H1 (cell line): ENCODE measurements around the gene PTH1R. TPM values are rescaled to one million over a fixed set of nuclear protein-coding genes. Genes with fewer than 3 reads are reported as not detected.

Experiments
- CTCF ChIA-PET: fragments of 300-600 bp; sonication (Branson Sonifier 250); formaldehyde crosslinking; loops from one replicate; lab custom pipeline; 2021; ENCODE audit not compliant: partially characterized antibody; lab: Charles Lee
- POLR2A ChIA-PET: fragments of 300-600 bp; sonication (Branson Sonifier 250); formaldehyde crosslinking; loops from one replicate; lab custom pipeline; 2021; ENCODE audit warnings: inconsistent platforms; ENCODE audit not compliant: partially characterized antibody; lab: Charles Lee
- DNase-seq, 2 experiments: peaks; one replicate each; pipeline versions ENCODE4 v3.0.0 to v3.0.0-alpha.2; 2010 to 2022; ENCODE audit warnings: low spot score in 2 of 2, low read depth in 1 of 2, mixed read lengths in 1 of 2
- FAIRE-seq: peaks from 2 replicates; lab custom pipeline; 2011; peaks lifted over from hg19 to GRCh38; lab: Jason Lieb, UNC
- H2AFZ ChIP-seq: 2 replicates; pipeline ENCODE4 v1.8.1; 2012; ENCODE audit warnings: low read length, inconsistent platforms
- H2AK5ac ChIP-seq: 2 replicates; pipeline ENCODE4 v1.6.1; 2013; ENCODE audit warnings: low read depth, low read length
- H2BK120ac ChIP-seq: replicated peaks from 2 replicates; pipeline ENCODE3; 2013; ENCODE audit warnings: low read depth, low read length, inconsistent platforms
- H2BK12ac ChIP-seq: 2 replicates; pipeline ENCODE4 v1.6.1; 2013; ENCODE audit warnings: low read depth, low read length
- H2BK15ac ChIP-seq: 2 replicates; pipeline ENCODE4 v1.6.1; 2013; ENCODE audit warnings: low read length
- H2BK20ac ChIP-seq: 2 replicates; pipeline ENCODE4 v1.6.1; 2013; ENCODE audit warnings: low read length
- H2BK5ac ChIP-seq: 2 replicates; pipeline ENCODE4 v1.6.1; 2013; ENCODE audit warnings: low read depth, low read length
- H3K14ac ChIP-seq: 2 replicates; pipeline ENCODE4 v1.6.1; 2013; ENCODE audit warnings: inconsistent platforms; ENCODE audit not compliant: insufficient read length
- H3K18ac ChIP-seq: 2 replicates; pipeline ENCODE4 v1.6.1; 2013; ENCODE audit warnings: low read length; ENCODE audit errors: extremely low read depth
- H3K23ac ChIP-seq: 2 replicates; pipeline ENCODE4 v1.6.1; 2013; ENCODE audit warnings: inconsistent platforms; ENCODE audit not compliant: insufficient read length
- H3K23me2 ChIP-seq: 2 replicates; pipeline ENCODE4 v1.6.1; 2013; ENCODE audit warnings: low read depth, low read length
- H3K27ac ChIP-seq: 2 replicates; pipeline ENCODE4 v1.6.1; 2011; ENCODE audit warnings: low read depth, low read length, inconsistent platforms
- H3K27me3 ChIP-seq, 4 experiments: replicated peaks in 1 of 4; 1 replicate in 1 of 4; 2 replicates in 3 of 4; pipeline versions ENCODE4 v1.6.1 to v1.8.1; 2011 to 2013; ENCODE audit warnings: low read length in 3 of 4, mild to moderate bottlenecking in 3 of 4, inconsistent platforms in 2 of 4, mixed read lengths in 2 of 4, moderate library complexity in 1 of 4; ENCODE audit not compliant: control insufficient read depth in 3 of 4, insufficient read depth in 3 of 4; ENCODE audit errors: extremely low read depth in 1 of 4
- H3K36me3 ChIP-seq, 4 experiments: 2 replicates each; pipeline versions ENCODE4 v1.6.1 to v1.8.1; 2011 to 2013; ENCODE audit warnings: mild to moderate bottlenecking in 4 of 4, low read length in 3 of 4, moderate library complexity in 2 of 4, control low read depth in 1 of 4, inconsistent platforms in 1 of 4; ENCODE audit not compliant: insufficient read depth in 4 of 4, control insufficient read depth in 2 of 4
- H3K4ac ChIP-seq: replicated peaks from 2 replicates; pipeline ENCODE3; 2013; ENCODE audit warnings: low read length, low read depth, mixed read lengths, inconsistent platforms; ENCODE audit not compliant: insufficient read length
- H3K4me1 ChIP-seq, 4 experiments: replicated peaks in 1 of 4; 1 replicate in 1 of 4; 2 replicates in 3 of 4; pipeline versions ENCODE4 v1.6.1 to v1.8.1; 2011 to 2013; ENCODE audit warnings: low read length in 3 of 4, inconsistent platforms in 2 of 4, mixed read lengths in 1 of 4; ENCODE audit not compliant: insufficient read depth in 4 of 4, control insufficient read depth in 3 of 4
- H3K4me2 ChIP-seq, 2 experiments: 2 replicates each; pipeline versions ENCODE4 v1.6.1 to v1.8.1; 2011 to 2013; ENCODE audit warnings: low read depth in 2 of 2, low read length in 2 of 2, control low read depth in 1 of 2, inconsistent platforms in 1 of 2, mild to moderate bottlenecking in 1 of 2; ENCODE audit not compliant: insufficient read depth in 1 of 2
- H3K4me3 ChIP-seq, 4 experiments: fragments of 200-600, 300-600 bp in 1 of 4; sonication (generic), shearing (Covaris generic), sonication (Bioruptor Twin) in 1 of 4; 2 replicates each; pipeline versions ENCODE4 v1.5.1 to v1.8.1; 2011 to 2016; ENCODE audit warnings: low read length in 4 of 4, low read depth in 3 of 4, control low read depth in 2 of 4, inconsistent platforms in 2 of 4, mild to moderate bottlenecking in 2 of 4, mixed read lengths in 1 of 4, moderate library complexity in 1 of 4; ENCODE audit not compliant: insufficient read depth in 2 of 4; ENCODE audit errors: extremely low read depth in 1 of 4
- H3K56ac ChIP-seq: replicated peaks from 2 replicates; pipeline ENCODE3; 2013; ENCODE audit warnings: low read depth, mild to moderate bottlenecking, mixed read lengths, low read length, inconsistent platforms; ENCODE audit not compliant: insufficient read length
- H3K79me1 ChIP-seq: 2 replicates; pipeline ENCODE4 v1.6.1; 2013; ENCODE audit warnings: low read depth, low read length, control low read depth
- H3K79me2 ChIP-seq, 2 experiments: 2 replicates each; pipeline versions ENCODE4 v1.6.1 to v1.8.1; 2012 to 2013; ENCODE audit warnings: low read length in 2 of 2, mild to moderate bottlenecking in 2 of 2, inconsistent platforms in 1 of 2; ENCODE audit not compliant: insufficient read depth in 2 of 2, control insufficient read depth in 1 of 2
- H3K9ac ChIP-seq, 4 experiments: replicated peaks in 1 of 4; 1 replicate in 1 of 4; 2 replicates in 3 of 4; pipeline versions ENCODE4 v1.6.1 to v1.8.1; 2011 to 2013; ENCODE audit warnings: low read depth in 3 of 4, low read length in 3 of 4, control low read depth in 2 of 4, mild to moderate bottlenecking in 2 of 4, moderate library complexity in 2 of 4, inconsistent platforms in 1 of 4; ENCODE audit errors: extremely low read depth in 1 of 4
- H3K9me3 ChIP-seq, 2 experiments: 2 replicates each; pipeline versions ENCODE4 v1.6.1 to v1.8.1; 2012 to 2013; ENCODE audit warnings: mild to moderate bottlenecking in 2 of 2, moderate library complexity in 2 of 2, control low read depth in 1 of 2, inconsistent platforms in 1 of 2, low read depth in 1 of 2, low read length in 1 of 2, mixed read lengths in 1 of 2; ENCODE audit not compliant: insufficient read depth in 2 of 2
- H4K20me1 ChIP-seq, 2 experiments: replicated peaks in 1 of 2; 2 replicates each; pipeline versions ENCODE3 to v1.8.1; 2011 to 2013; ENCODE audit warnings: inconsistent platforms in 2 of 2, low read length in 2 of 2, mild to moderate bottlenecking in 1 of 2; ENCODE audit not compliant: insufficient read depth in 2 of 2, control insufficient read depth in 1 of 2
- H4K5ac ChIP-seq: 2 replicates; pipeline ENCODE4 v1.6.1; 2013; ENCODE audit warnings: low read length, low read depth, mixed read lengths, inconsistent platforms; ENCODE audit not compliant: insufficient read length
- H4K8ac ChIP-seq: 2 replicates; pipeline ENCODE4 v1.8.0; 2013; ENCODE audit warnings: mild to moderate bottlenecking, moderate library complexity, low read length, inconsistent platforms; ENCODE audit not compliant: insufficient read depth; ENCODE audit errors: extremely low read depth
- H4K91ac ChIP-seq: replicated peaks from 2 replicates; pipeline ENCODE3; 2013; ENCODE audit warnings: low read length, mixed read lengths, inconsistent platforms; ENCODE audit not compliant: insufficient read length
- ATF3 ChIP-seq: IDR thresholded peaks from 2 replicates; pipeline ENCODE4 v1.6.1; 2011; ENCODE audit warnings: low read depth, mild to moderate bottlenecking, low read length; ENCODE audit not compliant: insufficient read depth
- CBX8 ChIP-seq: fragments of 300-800, 300-1000 bp; sonication (generic); IDR thresholded peaks from 2 replicates; pipeline ENCODE4 v1.7.1; 2016; ENCODE audit warnings: low read depth, low read length, borderline replicate concordance
- CEBPB ChIP-seq: IDR thresholded peaks from 2 replicates; pipeline ENCODE4 v1.6.1; 2012; ENCODE audit warnings: low read depth, low read length
- CHD2 ChIP-seq: IDR thresholded peaks from 2 replicates; pipeline ENCODE4 v1.6.1; 2012; ENCODE audit warnings: low read length, improper control_type of control experiment
- EGR1 ChIP-seq: IDR thresholded peaks from 2 replicates; pipeline ENCODE4 v1.6.1; 2011; ENCODE audit warnings: low read depth, low read length, borderline replicate concordance
- EZH2 ChIP-seq: fragments of 200-600 bp; sonication (generic); IDR thresholded peaks from 2 replicates; pipeline ENCODE4 v1.7.1; 2012; ENCODE audit warnings: low read depth, mild to moderate bottlenecking, moderate library complexity, low read length, inconsistent platforms; ENCODE audit not compliant: severe bottlenecking
- MAFK ChIP-seq: IDR thresholded peaks from 2 replicates; pipeline ENCODE4 v1.6.1; 2012; ENCODE audit warnings: low read depth, mild to moderate bottlenecking, improper control_type of control experiment, low read length
- RNF2 ChIP-seq: fragments of 200-900, 300-1000 bp; sonication (generic); IDR thresholded peaks from 2 replicates; pipeline ENCODE4 v1.7.1; 2016; ENCODE audit warnings: borderline replicate concordance, low read depth, mild to moderate bottlenecking, antibody characterized with exemption, low read length; ENCODE audit not compliant: poor library complexity, severe bottlenecking; ENCODE audit errors: missing control alignments
- SRF ChIP-seq: IDR thresholded peaks from 2 replicates; pipeline ENCODE4 v1.6.1; 2011; ENCODE audit warnings: mild to moderate bottlenecking, low read depth, low read length, moderate library complexity
- TBP ChIP-seq: IDR thresholded peaks from 2 replicates; pipeline ENCODE4 v1.6.1; 2011; ENCODE audit warnings: low read depth, low read length, improper control_type of control experiment
- TEAD4 ChIP-seq: IDR thresholded peaks from 2 replicates; pipeline ENCODE4 v1.6.1; 2012; ENCODE audit warnings: low read depth, low read length, inconsistent platforms, mixed read lengths
- YY1 ChIP-seq: IDR thresholded peaks from 2 replicates; pipeline ENCODE4 v1.6.1; 2011; ENCODE audit warnings: low read depth, mild to moderate bottlenecking, low read length
- WGBS, 2 experiments: shearing (Covaris generic) in 1 of 2; methylation state at CpG; one replicate each; pipeline versions ENCODE4 v1.1.6 to v1.1.7; 2013 to 2015; ENCODE audit warnings: low lambda C conversion rate in 2 of 2, mixed read lengths in 2 of 2, inconsistent platforms in 1 of 2, low coverage in 1 of 2, missing lambda C conversion rate in 1 of 2; ENCODE audit not compliant: insufficient replicate concordance in 2 of 2, insufficient coverage in 1 of 2, insufficient read length in 1 of 2; ENCODE audit errors: extremely low coverage in 1 of 2, missing lambda C conversion rate in 1 of 2; 5-methylcytosine and 5-hydroxymethylcytosine counted together
- polyA plus RNA-seq, 7 experiments: library from polyadenylated mRNA; depleted of rRNA in 3 of 7; stranded (reverse) in 5 of 7; unstranded in 2 of 7; fragments of >200 nt in 5 of 7; fragments of 200-250 nt in 2 of 7; gene quantifications; 1 replicate in 5 of 7; 2 replicates in 1 of 7; 4 replicates in 1 of 7; pipeline versions ENCODE4 v1.2.1 to v1.2.3, GENCODE V29; 2011 to 2013; ENCODE audit warnings: missing spikeins in 2 of 7, mixed read lengths in 2 of 7
- total RNA-seq: library from RNA; stranded (reverse); fragmentation: NEBNext Ultra II Directional; extraction: Animal tissue kit (Norgen Biotek cat#: 25700); gene quantifications from 2 replicates; pipeline ENCODE4 v1.2.1, GENCODE V29; 2021

PTH1R gene
- total and polyA plus RNA-seq, 2 of the 8 experiments (the other 6 are each of a cell fraction or from before 2014, with no cell fraction given) = 0.57 to 1.5 TPM

GRCh38 chr3:46861605-46862368 lies 15.7 kb upstream of the PTH1R start:
- no peaks in the 10 kb centered on the region; a peak in 2 of 7 replicates for H3K4me1 ChIP-seq
- no peaks in the 10 kb centered on the region for H3K23me2 ChIP-seq
- H3K36me3 ChIP-seq = no peaks in the 10 kb centered on the region
- H4K5ac ChIP-seq = no peak overlapping the region
- ChIA-PET POLR2A (interaction anchor here (1.4 to 1.5 kb wide), 2 partner anchors 11 to 16 kb away, joined by 3 to 5 read pairs; no protein-coding TSS in a partner anchor), CTCF (interaction anchor here (1.0 to 3.4 kb wide), 7 partner anchors 10 to 154 kb away, joined by 3 to 17 read pairs (median 5); no protein-coding TSS in a partner anchor)
- H3K9ac ChIP-seq = no peak overlapping the region
- WGBS, 2 experiments = 82% methylated on average over 10 of the region's 12 CpGs; no CpG with 5 or more reads in 1 of the 2 experiments
- H4K20me1 ChIP-seq = no peaks in the 10 kb centered on the region
- H2BK15ac ChIP-seq = no peak overlapping the region
- no peak overlapping the region for H3K14ac ChIP-seq
- H3K27me3 ChIP-seq = peaks cover 0 to 6% (median 2%) of the 10 kb centered on the region in 4 experiments; a peak in 3 of 7 replicates
- no peak for DNase-seq
- H3K23ac ChIP-seq = no peak overlapping the region
- H4K91ac ChIP-seq = no peak overlapping the region
- H3K4me2 ChIP-seq = no peak overlapping the region
- no peaks in the 10 kb centered on the region for H3K79me2 ChIP-seq
- H3K4me3 ChIP-seq = no peak overlapping the region
- FAIRE-seq = no peak
- no peak overlapping the region for H3K56ac ChIP-seq
- H3K18ac ChIP-seq = no peak overlapping the region
- no peak overlapping the region for H3K27ac ChIP-seq
- H2BK5ac ChIP-seq = no peak overlapping the region
- no peaks in the 10 kb centered on the region for H3K79me1 ChIP-seq
- H2AFZ ChIP-seq = no peak overlapping the region
- peak overlapping the region; percentile 9; the same call in 1 of the 2 replicates for H4K8ac ChIP-seq
- no peak overlapping the region for H2AK5ac ChIP-seq
- no peak overlapping the region for H2BK120ac ChIP-seq
- no peak overlapping the region for H2BK20ac ChIP-seq
- no peak overlapping the region for H2BK12ac ChIP-seq
- H3K4ac ChIP-seq = no peak overlapping the region
- no peaks in the 10 kb centered on the region for H3K9me3 ChIP-seq
- no peak for TF ChIP-seq SRF
- TF ChIP-seq MAFK = no peak
- no peak for TF ChIP-seq EGR1
- TF ChIP-seq CHD2 = no peak
- no peak for TF ChIP-seq CBX8
- no peak for TF ChIP-seq ATF3
- TF ChIP-seq RNF2 = no peak
- no peak for TF ChIP-seq YY1
- TF ChIP-seq TBP = no peak
- TF ChIP-seq CEBPB = no peak
- no peak for TF ChIP-seq EZH2
- TF ChIP-seq TEAD4 = no peak
